ENCODE results near the gene ECM2.
A peak's percentile ranks its signal among the peaks of the same experiment; 100 is the strongest.

ECM2 gene

DNA sequence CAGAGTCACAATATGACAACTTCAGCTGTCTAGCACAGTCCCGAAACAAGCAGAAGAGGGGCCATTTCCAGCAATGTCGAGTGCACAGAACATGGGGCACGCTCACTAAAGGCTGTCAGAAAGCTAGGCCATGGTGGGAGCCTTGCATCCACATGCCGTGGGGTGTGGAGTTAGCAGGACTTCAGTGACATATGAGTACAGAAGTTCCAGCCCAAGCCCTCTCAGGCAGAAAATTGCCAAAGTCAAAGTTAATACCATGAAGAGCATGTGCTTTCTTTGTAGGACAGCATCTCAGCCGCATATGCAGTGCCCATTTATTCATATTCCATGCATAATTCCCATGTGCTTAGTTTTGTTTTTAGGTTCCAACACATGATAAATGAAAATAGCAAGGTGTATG is 26.7 kb downstream of the ECM2 start:
- no peak for DNase-seq (ENCODE audit: low read depth, low spot score)
- TF ChIP-seq, protein P1, sequence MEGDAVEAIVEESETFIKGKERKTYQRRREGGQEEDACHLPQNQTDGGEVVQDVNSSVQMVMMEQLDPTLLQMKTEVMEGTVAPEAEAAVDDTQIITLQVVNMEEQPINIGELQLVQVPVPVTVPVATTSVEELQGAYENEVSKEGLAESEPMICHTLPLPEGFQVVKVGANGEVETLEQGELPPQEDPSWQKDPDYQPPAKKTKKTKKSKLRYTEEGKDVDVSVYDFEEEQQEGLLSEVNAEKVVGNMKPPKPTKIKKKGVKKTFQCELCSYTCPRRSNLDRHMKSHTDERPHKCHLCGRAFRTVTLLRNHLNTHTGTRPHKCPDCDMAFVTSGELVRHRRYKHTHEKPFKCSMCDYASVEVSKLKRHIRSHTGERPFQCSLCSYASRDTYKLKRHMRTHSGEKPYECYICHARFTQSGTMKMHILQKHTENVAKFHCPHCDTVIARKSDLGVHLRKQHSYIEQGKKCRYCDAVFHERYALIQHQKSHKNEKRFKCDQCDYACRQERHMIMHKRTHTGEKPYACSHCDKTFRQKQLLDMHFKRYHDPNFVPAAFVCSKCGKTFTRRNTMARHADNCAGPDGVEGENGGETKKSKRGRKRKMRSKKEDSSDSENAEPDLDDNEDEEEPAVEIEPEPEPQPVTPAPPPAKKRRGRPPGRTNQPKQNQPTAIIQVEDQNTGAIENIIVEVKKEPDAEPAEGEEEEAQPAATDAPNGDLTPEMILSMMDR (IDR thresholded peaks at IDR 0.05; ENCODE audit: low read depth, low read length): no peak
- in situ Hi-C loops (cut with HindIII; ENCODE audit: low sequenced_read_pairs): no loop called here
- H3K4me3 ChIP-seq (ENCODE audit: low read depth, low read length): no peak overlapping the region

DNA sequence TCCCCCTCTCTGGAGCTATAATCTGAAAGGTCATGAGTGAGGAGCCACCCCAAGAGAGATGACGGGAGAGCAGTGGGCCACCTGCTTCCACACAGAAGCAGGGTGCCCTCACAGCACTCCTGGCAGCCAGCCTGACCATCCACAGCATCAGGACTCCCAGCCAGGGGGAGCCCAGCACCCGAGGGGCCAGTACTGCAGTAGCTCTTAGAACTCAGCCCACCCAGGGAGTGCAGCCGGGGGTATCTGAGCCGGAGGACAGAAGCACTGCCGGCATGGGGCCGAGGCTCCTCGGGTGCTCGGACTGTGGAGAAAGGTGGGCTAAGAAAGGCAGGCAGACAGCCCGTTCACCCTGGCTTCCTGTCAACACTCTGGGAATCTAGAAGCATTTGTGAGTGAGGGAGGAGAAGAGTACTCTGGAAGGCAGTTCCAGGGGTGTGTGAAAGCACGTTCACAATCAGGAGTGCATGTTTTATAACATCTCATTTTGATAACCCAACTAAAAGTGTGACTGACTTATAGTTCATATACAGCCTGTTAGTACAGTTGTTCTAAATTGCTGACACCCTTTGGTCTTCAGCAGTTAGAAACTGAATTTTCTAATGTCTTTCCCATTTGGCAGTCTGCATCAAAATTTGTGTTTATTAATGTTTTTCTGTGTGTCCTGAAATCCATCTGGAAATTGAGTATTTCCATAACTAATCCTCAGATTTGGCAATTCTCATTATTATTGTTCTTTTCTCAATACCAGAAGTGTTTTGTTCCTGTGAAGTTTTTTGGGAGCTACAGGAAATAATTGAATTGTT is 27.6 kb downstream of the ECM2 start:
- DNase-seq (ENCODE audit: low read depth, low spot score): no peak
- in situ Hi-C loops (cut with HindIII; ENCODE audit: low sequenced_read_pairs): no loop called here
- TF ChIP-seq, protein P1 (IDR thresholded peaks at IDR 0.05; ENCODE audit: low read depth, low read length): no peak
- no peak overlapping the region for H3K4me3 ChIP-seq (ENCODE audit: low read depth, low read length)

DNA sequence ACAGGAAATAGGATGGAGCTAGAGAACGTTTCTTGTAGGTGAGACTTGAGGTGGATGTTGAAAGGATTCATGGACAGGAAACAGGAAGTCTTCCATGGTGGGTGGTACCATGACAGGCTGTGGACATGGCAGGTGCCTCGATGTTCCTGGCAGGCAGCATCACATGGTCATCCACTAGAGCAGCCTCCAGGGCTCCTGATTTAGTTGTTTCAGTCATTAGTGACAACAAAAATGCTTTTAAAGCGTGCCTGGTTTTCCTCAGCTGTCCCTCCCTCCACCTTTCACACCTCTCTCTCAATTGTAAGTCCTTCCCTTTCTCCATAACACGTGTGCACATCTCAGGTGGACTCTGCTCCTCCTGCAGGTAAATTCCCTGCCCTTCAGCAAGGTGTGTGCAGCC is 28.3 kb downstream of the ECM2 start:
- H3K4me3 ChIP-seq (ENCODE audit: low read depth, low read length): no peak overlapping the region
- in situ Hi-C loops (cut with HindIII; ENCODE audit: low sequenced_read_pairs): no loop called here
- no peak for DNase-seq (ENCODE audit: low read depth, low spot score)
- TF ChIP-seq, protein P1 (IDR thresholded peaks at IDR 0.05; ENCODE audit: low read depth, low read length): no peak

GRCh38 chr9:92507005-92507404 is 28.8 kb downstream of the ECM2 start:
- in situ Hi-C loops (cut with HindIII; ENCODE audit: low sequenced_read_pairs): no loop called here
- TF ChIP-seq, protein P1 (IDR thresholded peaks at IDR 0.05; ENCODE audit: low read depth, low read length): no peak
- no peak overlapping the region for H3K4me3 ChIP-seq (ENCODE audit: low read depth, low read length)

DNA sequence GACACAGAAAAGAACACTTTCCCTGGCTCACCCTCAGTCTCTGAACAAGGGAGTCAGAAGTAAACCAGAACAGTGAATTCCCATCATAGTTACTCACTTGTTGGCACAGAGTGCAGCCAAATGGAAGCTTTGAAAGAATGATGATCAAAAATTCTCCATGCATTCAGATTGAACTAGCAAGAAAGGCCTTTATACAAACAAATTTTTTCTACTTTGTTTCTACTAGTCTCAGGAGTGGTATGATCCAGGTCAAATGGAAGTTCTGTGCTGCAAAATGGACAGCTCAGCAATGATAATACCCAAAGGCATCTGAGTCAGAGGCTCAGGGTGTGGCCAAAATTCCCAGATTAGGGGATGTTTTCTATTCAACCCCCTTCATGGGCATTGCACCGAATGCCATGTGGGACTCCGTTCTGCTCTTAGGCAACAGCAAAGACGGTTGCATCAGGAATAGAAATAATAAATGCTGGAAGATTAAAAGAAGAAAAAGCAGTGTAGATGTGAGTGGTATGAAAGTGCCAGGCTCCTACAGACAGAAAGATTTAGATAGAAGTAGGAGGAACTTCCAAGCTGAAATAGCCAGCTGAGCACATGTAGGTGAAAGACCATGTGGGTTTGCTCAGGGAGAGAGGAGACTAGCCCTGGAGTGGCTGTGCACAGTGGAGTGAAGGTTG is 29.5 kb downstream of the ECM2 start:
- DNase-seq (ENCODE audit: low read depth, low spot score): peak; percentile 93

More at GRCh38 chr9:92507005-92507404, 28.8 kb downstream of the ECM2 start:
- DNase-seq (ENCODE audit: low read depth, low spot score): no peak

DNA sequence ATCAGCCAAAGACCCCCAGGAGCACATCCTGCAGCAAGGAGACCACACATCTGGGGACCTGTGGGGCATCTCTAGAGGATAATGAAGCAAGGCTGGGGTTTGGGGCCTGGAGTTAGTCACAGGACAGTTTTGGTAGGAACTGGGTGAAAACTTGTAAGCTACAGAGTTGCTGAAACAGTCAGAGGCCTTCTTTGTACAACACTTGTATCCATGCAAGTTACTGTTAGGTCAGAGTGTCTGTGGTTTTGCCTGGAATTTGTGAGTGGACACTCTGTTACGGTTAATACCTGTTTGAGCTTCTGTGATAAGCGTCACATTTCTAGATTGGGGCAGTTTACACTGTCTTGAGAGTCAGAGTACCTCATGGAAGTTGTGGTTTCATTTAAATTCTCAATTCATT is 30.9 kb downstream of the ECM2 start:
- in situ Hi-C loops (cut with HindIII; ENCODE audit: low sequenced_read_pairs): no loop called here
- DNase-seq (ENCODE audit: low read depth, low spot score): peak; percentile 55
- TF ChIP-seq, protein P1 (IDR thresholded peaks at IDR 0.05; ENCODE audit: low read depth, low read length): no peak

More for the DNA sequence above, 29.5 kb downstream of the ECM2 start:
- TF ChIP-seq, protein P1 (IDR thresholded peaks at IDR 0.05; ENCODE audit: low read depth, low read length): no peak
- H3K4me3 ChIP-seq (ENCODE audit: low read depth, low read length): no peak overlapping the region
- in situ Hi-C loops (cut with HindIII; ENCODE audit: low sequenced_read_pairs): no loop called here

More for the DNA sequence above, 30.9 kb downstream of the ECM2 start:
- no peak overlapping the region for H3K4me3 ChIP-seq (ENCODE audit: low read depth, low read length)

Measured in astrocyte of the spinal cord (primary cell).